HG03354 (cell line): ENCODE results near the gene CLK1.
A peak's percentile ranks its signal among the peaks of the same experiment; 100 is the strongest.
"Not testable (repeated sequence)": the region's sequence is repeated elsewhere in the genome, so short reads cannot be mapped to it uniquely, and the experiment has no call there.

Experiments
- ATAC-seq: cut with Tn5 transposase; IDR thresholded peaks from one replicate; pipeline ENCODE4 v1.9.1; 2021; ENCODE audit warnings: mild to moderate bottlenecking; ENCODE audit not compliant: unreplicated experiment, poor library complexity, severe bottlenecking

Gene CLK1

GRCh38 chr2:200864176-200865034, at the start of gene CLK1:
Gene CLK1 (minus strand): TSS chr2:200864658. CDS start chr2:200861862, 2,796 bp downstream.
- peak; percentile 82 for ATAC-seq

- ATAC-seq, result no peak
Measured at GRCh38 chr2:200913654-200914053, 49.2 kb upstream of the CLK1 start.

- no peak for ATAC-seq
Measured at GRCh38 chr2:200909958-200910357, 45.5 kb upstream of the CLK1 start.

- ATAC-seq, result peak; percentile 55
Measured at GRCh38 chr2:200905618-200906296, 41.3 kb upstream of the CLK1 start.

- peak; percentile 100 for ATAC-seq
Measured at GRCh38 chr2:200901459-200902072, 37.1 kb upstream of the CLK1 start.

GRCh38 chr2:200899482-200899881, 35.0 kb upstream of the CLK1 start:
- ATAC-seq, result no peak

- peak; percentile 91 for ATAC-seq
Measured at GRCh38 chr2:200888704-200889625, 24.5 kb upstream of the CLK1 start, which contains the start of the genes NIF3L1 and PPIL3. Gene NIF3L1 (plus strand): TSS chr2:200889371. CDS start chr2:200891944, 2,573 bp downstream. Gene PPIL3 (minus strand): TSS chr2:200889077. CDS start chr2:200887615, 1,462 bp downstream.

GRCh38 chr2:200881715-200882249, 17.3 kb upstream of the CLK1 start:
- not testable (repeated sequence) for ATAC-seq

- ATAC-seq, result no peak
Measured at GRCh38 chr2:200878289-200878880, 13.9 kb upstream of the CLK1 start.

GRCh38 chr2:200877443-200877842, 13.0 kb upstream of the CLK1 start:
- ATAC-seq, result no peak

- no peak for ATAC-seq
Measured at GRCh38 chr2:200873560-200873959, 9.1 kb upstream of the CLK1 start.

- ATAC-seq, result no peak
Measured at GRCh38 chr2:200871151-200871550, 6.7 kb upstream of the CLK1 start.

- no peak for ATAC-seq
Measured at GRCh38 chr2:200869014-200869413, 4.6 kb upstream of the CLK1 start.

- ATAC-seq, result peak; percentile 23
Measured at GRCh38 chr2:200863782-200864175, 679 bp downstream of the CLK1 start.

GRCh38 chr2:200862532-200863000, 1.9 kb downstream of the CLK1 start:
- peak; percentile 21 for ATAC-seq

GRCh38 chr2:200861617-200862155, 2.8 kb downstream of the CLK1 start:
- no peak for ATAC-seq

GRCh38 chr2:200860092-200860795, 4.2 kb downstream of the CLK1 start:
- ATAC-seq, result no peak

GRCh38 chr2:200856806-200857205, 7.7 kb downstream of the CLK1 start:
- no peak for ATAC-seq
